ENCODE results near the gene SSNA1.

Gene SSNA1

GRCh38 chr9:137189297-137190295 lies 1.1 kb downstream of the SSNA1 start:
- peak overlapping the region; percentile 99 for H3K27ac ChIP-seq
- no peak for DNase-seq (ENCODE audit: low spot score)
- ChIA-PET POLR2A (ENCODE audit: low non-redundant PET) (interaction anchor here (0.6 to 2.5 kb wide), 16 partner anchors 9 to 122 kb away, joined by 3 to 17 read pairs (median 4); partner anchors contain the start of genes CYSRT1, LRRC26, MAN1B1 and NELFB), CTCF (interaction anchor here (0.6 to 4.5 kb wide), 14 partner anchors 9 to 333 kb away, joined by 3 to 37 read pairs (median 4); partner anchors contain the start of genes CYSRT1 and RNF224)
- no peak for TF ChIP-seq CTCF (conservative IDR thresholded peaks at IDR 0.05; ENCODE audit: low read depth)

- CTCF ChIA-PET, result interaction anchor here (0.6 to 4.5 kb wide), 10 partner anchors 8 to 251 kb away, joined by 3 to 37 read pairs (median 6); partner anchors contain the start of gene RNF224
- POLR2A ChIA-PET (ENCODE audit: low non-redundant PET), result no interaction called here
- no peak for DNase-seq (ENCODE audit: low spot score)
- TF ChIP-seq CTCF (conservative IDR thresholded peaks at IDR 0.05; ENCODE audit: low read depth), result no peak
- peak overlapping the region; percentile 99 for H3K27ac ChIP-seq
These were observed 1.9 kb downstream of the SSNA1 start for GRCh38 chr9:137190315-137190856.

- no peak for DNase-seq (ENCODE audit: low spot score)
- TF ChIP-seq CTCF (conservative IDR thresholded peaks at IDR 0.05; ENCODE audit: low read depth), result no peak
- POLR2A ChIA-PET (ENCODE audit: low non-redundant PET), result interaction anchor here (0.6 kb wide), 1 partner anchor 36 kb away, joined by 6 read pairs; the partner anchor contains the start of gene RNF224
- CTCF ChIA-PET, result interaction anchor here (0.6 to 4.5 kb wide), 4 partner anchors 19 to 45 kb away, joined by 3 to 37 read pairs (median 13); partner anchors contain the start of gene RNF224
- peak overlapping the region; percentile 99 for H3K27ac ChIP-seq
These were observed 2.8 kb downstream of the SSNA1 start for GRCh38 chr9:137191245-137191644.

GRCh38 chr9:137191691-137192447 lies 3.4 kb downstream of the SSNA1 start:
- DNase-seq (ENCODE audit: low spot score), result no peak
- peak overlapping the region; percentile 99 for H3K27ac ChIP-seq
- CTCF ChIA-PET, result interaction anchor here (0.5 to 3.4 kb wide), 5 partner anchors 24 to 118 kb away, joined by 3 to 22 read pairs (median 5); no protein-coding TSS in a partner anchor
- POLR2A ChIA-PET (ENCODE audit: low non-redundant PET), result interaction anchor here (0.6 kb wide), 1 partner anchor 35 kb away, joined by 6 read pairs; the partner anchor contains the start of gene RNF224
- no peak for TF ChIP-seq CTCF (conservative IDR thresholded peaks at IDR 0.05; ENCODE audit: low read depth)

- CTCF ChIA-PET, result interaction anchor here (0.5 to 2.2 kb wide), 7 partner anchors 16 to 118 kb away, joined by 3 to 12 read pairs (median 4); partner anchors contain the start of gene RNF224
- H3K27ac ChIP-seq, result peak overlapping the region; percentile 99
These were observed 3.9 kb downstream of the SSNA1 start for GRCh38 chr9:137192448-137192780.

More at GRCh38 chr9:137192448-137192780, 3.9 kb downstream of the SSNA1 start:
- no peak for DNase-seq (ENCODE audit: low spot score)
- POLR2A ChIA-PET (ENCODE audit: low non-redundant PET), result no interaction called here
- TF ChIP-seq CTCF (conservative IDR thresholded peaks at IDR 0.05; ENCODE audit: low read depth), result no peak
